Testis (tissue), 2 donors: ENCODE data around the gene RHBG.

Experiments used
- CTCF ChIP-seq, 3 experiments: fragments of 450-650 bp in 2 of 3; fragments of 200-600 bp in 1 of 3; sonication (generic) in 1 of 3; IDR thresholded peaks; one replicate each; pipeline ENCODE4 v1.5.1; 2016 to 2019; ENCODE audit warnings: antibody characterized with exemption in 3 of 3, mild to moderate bottlenecking in 2 of 3, moderate library complexity in 1 of 3
- POLR2A ChIP-seq: fragments of 450-650 bp; IDR thresholded peaks from one replicate; pipeline ENCODE4 v1.6.1; 2017; ENCODE audit warnings: antibody characterized with exemption, mild to moderate bottlenecking, moderate library complexity

GRCh38 chr1:156384007-156384406 lies 15.0 kb downstream of the RHBG start:
- TF ChIP-seq POLR2A (no peak), CTCF (IDR thresholded peaks at IDR 0.05) (no peak)
